ENCODE measurements around the gene CCDC107.
"Not testable (repeated sequence)": the region's sequence is repeated elsewhere in the genome, so short reads cannot be mapped to it uniquely, and the experiment has no call there.

The CCDC107 gene

DNA sequence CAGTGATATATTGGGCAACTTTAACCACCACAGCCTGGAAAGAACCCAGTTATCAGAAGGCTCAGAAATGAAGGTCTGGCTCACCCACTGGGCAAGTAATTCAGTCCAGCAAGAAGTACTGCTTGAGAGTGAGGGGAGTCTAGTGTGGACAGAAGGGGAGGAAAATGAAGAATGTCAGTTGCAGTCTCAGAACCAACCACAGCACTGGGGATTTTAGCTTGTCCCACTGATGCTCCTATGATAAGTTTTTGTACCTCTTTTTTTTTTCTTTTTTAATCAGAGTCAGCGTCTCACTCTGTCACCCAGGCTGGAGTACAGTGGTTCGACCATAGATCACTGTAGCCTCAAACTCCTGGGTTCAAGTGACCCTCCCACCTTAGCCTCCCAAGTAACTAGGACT is 30.5 kb upstream of the CCDC107 start:
- no peak overlapping the region for H3K27ac Mint-ChIP-seq
- no peaks in the 10 kb centered on the region for H3K27me3 Mint-ChIP-seq
- intact Hi-C loops (cut with micrococcal nuclease), result no loop called here
- H3K4me1 Mint-ChIP-seq (ENCODE audit: low read depth), result peaks cover 21% of the 10 kb centered on the region
- H3K4me3 Mint-ChIP-seq, result no peak overlapping the region
- H3K36me3 Mint-ChIP-seq (ENCODE audit: low read depth), result no peaks in the 10 kb centered on the region
- H3K9me3 Mint-ChIP-seq, result no peaks in the 10 kb centered on the region

GRCh38 chr9:35628389-35628991 is 29.6 kb upstream of the CCDC107 start:
- Mint-ChIP-seq H3K36me3 (ENCODE audit: low read depth) (no peaks in the 10 kb centered on the region), H3K4me3 (no peak overlapping the region), H3K9me3 (no peaks in the 10 kb centered on the region), H3K4me1 (ENCODE audit: low read depth) (peaks cover 23% of the 10 kb centered on the region), H3K27ac (no peak overlapping the region), H3K27me3 (no peaks in the 10 kb centered on the region)
- intact Hi-C loops (cut with micrococcal nuclease), result no loop called here

DNA sequence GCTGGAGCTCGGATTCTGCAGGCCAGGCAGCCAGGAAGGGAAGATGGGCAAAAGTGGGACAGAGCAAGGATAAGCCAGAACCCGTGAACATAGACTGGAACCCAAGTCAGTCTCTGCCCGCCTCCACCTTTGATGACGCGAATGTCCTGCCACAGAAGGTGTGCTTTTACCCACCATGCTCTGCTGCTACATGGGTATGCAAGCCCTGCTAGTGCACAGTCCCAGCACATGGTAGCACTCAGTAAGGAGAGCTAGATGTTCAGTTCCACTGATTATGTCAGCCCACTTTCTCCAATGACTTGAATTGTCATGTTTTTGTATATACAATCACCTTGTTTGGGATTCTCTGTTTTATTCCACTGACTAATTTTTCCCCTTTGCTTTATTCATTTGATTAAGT is 28.5 kb upstream of the CCDC107 start:
- Mint-ChIP-seq H3K4me1 (ENCODE audit: low read depth) (peaks cover 35% of the 10 kb centered on the region), H3K4me3 (no peak overlapping the region), H3K36me3 (ENCODE audit: low read depth) (no peaks in the 10 kb centered on the region), H3K27ac (no peak overlapping the region), H3K27me3 (no peaks in the 10 kb centered on the region), H3K9me3 (no peaks in the 10 kb centered on the region)
- intact Hi-C loops (cut with micrococcal nuclease), result no loop called here

- Mint-ChIP-seq H3K36me3 (ENCODE audit: low read depth) (peaks cover 7% of the 10 kb centered on the region), H3K9me3 (peaks cover 7% of the 10 kb centered on the region), H3K4me3 (no peak overlapping the region), H3K27ac (peak overlapping the region; percentile 86), H3K4me1 (ENCODE audit: low read depth) (peaks cover 71% of the 10 kb centered on the region), H3K27me3 (no peaks in the 10 kb centered on the region)
- intact Hi-C loops (cut with micrococcal nuclease), result no loop called here
Measured at GRCh38 chr9:35635730-35636129, 22.4 kb upstream of the CCDC107 start.

DNA sequence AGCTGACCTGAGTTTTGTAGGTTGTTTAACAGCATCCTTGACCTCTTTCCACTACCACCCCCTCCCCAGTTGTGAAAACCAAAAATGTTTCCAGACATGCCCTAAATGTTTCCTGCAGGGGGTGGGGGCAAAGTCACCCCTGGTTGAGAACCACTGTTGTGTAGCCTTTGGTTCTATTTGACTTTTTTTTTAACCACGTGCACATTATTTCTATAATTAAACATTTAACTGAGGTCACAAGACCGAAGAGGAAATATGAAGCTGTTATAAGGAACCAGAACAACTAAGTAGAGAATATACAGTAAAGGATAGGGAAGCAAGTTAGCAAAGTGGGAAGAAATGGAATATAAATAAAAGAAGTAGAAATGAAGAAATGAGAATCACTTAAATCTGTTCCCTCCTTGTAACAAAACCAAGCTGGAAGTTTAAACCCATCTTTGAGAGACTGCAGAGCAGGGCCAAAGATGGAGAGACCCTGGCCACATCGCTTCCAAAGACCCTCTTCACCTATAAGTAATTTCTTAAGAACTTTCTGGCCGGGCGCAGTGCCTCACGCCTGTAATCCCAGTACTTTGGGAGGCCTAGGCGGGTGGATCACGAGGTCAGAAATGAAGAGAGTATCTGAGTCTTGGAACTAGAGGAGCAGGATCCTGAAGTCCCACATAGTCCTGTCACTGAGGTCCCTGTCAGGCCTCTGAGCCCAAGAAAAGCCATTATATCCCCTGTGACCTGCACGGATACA is 21.8 kb upstream of the CCDC107 start:
- Mint-ChIP-seq H3K4me3 (no peak overlapping the region), H3K36me3 (ENCODE audit: low read depth) (peaks cover 8% of the 10 kb centered on the region), H3K9me3 (peaks cover 7% of the 10 kb centered on the region), H3K4me1 (ENCODE audit: low read depth) (peaks cover 77% of the 10 kb centered on the region), H3K27ac (peak overlapping the region; percentile 86), H3K27me3 (no peaks in the 10 kb centered on the region)
- intact Hi-C loops (cut with micrococcal nuclease), result no loop called here

DNA sequence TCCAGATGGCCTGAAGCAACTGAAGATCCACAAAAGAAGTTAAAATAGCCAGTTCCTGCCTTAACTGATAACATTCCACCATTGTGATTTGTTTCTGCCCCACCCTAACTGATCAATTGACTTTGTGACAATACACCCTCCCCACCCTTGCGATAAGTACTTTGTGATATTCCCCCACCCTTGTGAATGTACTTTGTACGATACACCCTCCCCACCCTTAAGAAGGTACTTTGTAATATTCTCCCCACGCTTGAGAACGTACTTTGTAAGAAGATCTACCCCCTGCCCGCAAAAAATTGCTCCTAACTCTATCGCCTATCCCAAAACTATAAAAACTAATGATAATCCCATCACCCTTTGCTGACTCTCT is 21.2 kb upstream of the CCDC107 start:
- peak overlapping the region; percentile 86 for H3K27ac Mint-ChIP-seq
- H3K27me3 Mint-ChIP-seq; intact Hi-C loops (cut with micrococcal nuclease); H3K9me3 Mint-ChIP-seq; H3K36me3 Mint-ChIP-seq (ENCODE audit: low read depth); H3K4me3 Mint-ChIP-seq: not testable (repeated sequence)
- H3K4me1 Mint-ChIP-seq (ENCODE audit: low read depth), result peaks cover 82% of the 10 kb centered on the region

GRCh38 chr9:35637427-35637955 is 20.6 kb upstream of the CCDC107 start:
- peak overlapping the region; percentile 86 for H3K27ac Mint-ChIP-seq
- H3K27me3 Mint-ChIP-seq; intact Hi-C loops (cut with micrococcal nuclease); H3K4me3 Mint-ChIP-seq; H3K9me3 Mint-ChIP-seq; H3K36me3 Mint-ChIP-seq (ENCODE audit: low read depth): not testable (repeated sequence)
- H3K4me1 Mint-ChIP-seq (ENCODE audit: low read depth), result peaks cover 83% of the 10 kb centered on the region

GRCh38 chr9:35638751-35639150 is 19.3 kb upstream of the CCDC107 start:
- peaks cover 13% of the 10 kb centered on the region for H3K36me3 Mint-ChIP-seq (ENCODE audit: low read depth)
- H3K27ac Mint-ChIP-seq; intact Hi-C loops (cut with micrococcal nuclease); H3K27me3 Mint-ChIP-seq; H3K4me3 Mint-ChIP-seq; H3K9me3 Mint-ChIP-seq: not testable (repeated sequence)
- peaks cover 86% of the 10 kb centered on the region for H3K4me1 Mint-ChIP-seq (ENCODE audit: low read depth)

GRCh38 chr9:35639225-35639624 is 18.9 kb upstream of the CCDC107 start:
- H3K27me3 Mint-ChIP-seq; H3K9me3 Mint-ChIP-seq; H3K27ac Mint-ChIP-seq; intact Hi-C loops (cut with micrococcal nuclease): not testable (repeated sequence)
- Mint-ChIP-seq H3K4me1 (ENCODE audit: low read depth) (peaks cover 81% of the 10 kb centered on the region), H3K4me3 (peak overlapping the region; percentile 23), H3K36me3 (ENCODE audit: low read depth) (peaks cover 13% of the 10 kb centered on the region)

DNA sequence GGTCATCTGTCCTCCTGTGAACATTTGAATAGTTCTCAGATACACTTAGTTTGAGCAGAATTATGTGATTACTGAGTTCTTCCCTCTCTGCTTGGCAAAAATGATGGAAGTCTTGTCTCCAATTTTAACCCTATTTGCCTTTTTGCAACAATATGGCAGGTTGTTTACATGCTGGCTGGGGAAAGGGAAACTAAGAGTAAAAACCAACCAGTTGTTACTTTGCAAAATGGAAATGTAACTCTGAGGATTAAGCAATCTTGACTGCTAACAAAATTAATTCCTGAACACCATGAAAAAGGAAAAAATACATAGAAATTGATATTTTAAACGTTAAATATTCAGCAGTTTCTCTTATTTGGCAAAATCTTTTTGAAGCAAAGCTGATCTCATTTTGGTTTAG is 18.5 kb upstream of the CCDC107 start:
- Mint-ChIP-seq H3K4me3 (no peak overlapping the region), H3K4me1 (ENCODE audit: low read depth) (peaks cover 81% of the 10 kb centered on the region), H3K27me3 (no peaks in the 10 kb centered on the region), H3K27ac (no peak overlapping the region), H3K36me3 (ENCODE audit: low read depth) (peaks cover 13% of the 10 kb centered on the region), H3K9me3 (peaks cover 7% of the 10 kb centered on the region)
- intact Hi-C loops (cut with micrococcal nuclease), result loop anchor here (10.0 kb wide), 1 partner anchor 175 kb away; the partner anchor contains the start of genes HINT2 and SPAG8

GRCh38 chr9:35640431-35640830 is 17.7 kb upstream of the CCDC107 start:
- intact Hi-C loops (cut with micrococcal nuclease), result loop anchor here (10.0 kb wide), 1 partner anchor 174 kb away; the partner anchor contains the start of genes HINT2 and SPAG8
- H3K27me3 Mint-ChIP-seq, H3K9me3 Mint-ChIP-seq, H3K4me3 Mint-ChIP-seq: not testable (repeated sequence)
- Mint-ChIP-seq H3K27ac (peak overlapping the region; percentile 80), H3K4me1 (ENCODE audit: low read depth) (peaks cover 77% of the 10 kb centered on the region), H3K36me3 (ENCODE audit: low read depth) (peaks cover 13% of the 10 kb centered on the region)

- Mint-ChIP-seq H3K36me3 (ENCODE audit: low read depth) (peaks cover 20% of the 10 kb centered on the region), H3K4me1 (ENCODE audit: low read depth) (peaks cover 72% of the 10 kb centered on the region), H3K27ac (peak overlapping the region; percentile 80)
- H3K27me3 Mint-ChIP-seq, H3K4me3 Mint-ChIP-seq, H3K9me3 Mint-ChIP-seq: not testable (repeated sequence)
- intact Hi-C loops (cut with micrococcal nuclease), result loop anchor here (10.0 kb wide), 1 partner anchor 173 kb away; the partner anchor contains the start of genes HINT2 and SPAG8
Measured at GRCh38 chr9:35641478-35641877, 16.6 kb upstream of the CCDC107 start.

DNA sequence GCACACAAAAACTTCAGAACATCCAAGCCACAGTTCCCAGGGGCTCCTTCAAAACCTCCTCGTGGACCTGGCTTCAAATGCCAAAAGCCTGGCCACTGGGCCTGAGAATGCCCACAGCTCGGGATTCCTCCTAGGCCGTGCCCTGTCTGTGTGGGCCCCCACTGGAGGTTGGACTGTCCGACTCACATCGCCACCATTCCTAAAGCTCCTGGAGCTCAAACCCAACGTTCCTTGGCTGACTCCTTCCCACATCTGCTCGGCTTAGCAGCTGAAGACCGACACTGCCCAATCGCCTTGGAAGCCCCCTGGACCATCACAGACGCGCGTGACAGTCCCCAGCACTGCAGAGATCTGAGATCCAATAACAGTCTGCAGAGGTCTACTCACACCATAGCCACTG is 15.0 kb upstream of the CCDC107 start:
- H3K4me1 Mint-ChIP-seq (ENCODE audit: low read depth), result peaks cover 67% of the 10 kb centered on the region
- H3K27me3 Mint-ChIP-seq, result no peaks in the 10 kb centered on the region
- peaks cover 21% of the 10 kb centered on the region for H3K36me3 Mint-ChIP-seq (ENCODE audit: low read depth)
- H3K27ac Mint-ChIP-seq, result no peak overlapping the region
- no peak overlapping the region for H3K4me3 Mint-ChIP-seq
- peaks cover 7% of the 10 kb centered on the region for H3K9me3 Mint-ChIP-seq
- intact Hi-C loops (cut with micrococcal nuclease), result loop anchor here (10.0 kb wide), 1 partner anchor 172 kb away; the partner anchor contains the start of genes HINT2 and SPAG8

DNA sequence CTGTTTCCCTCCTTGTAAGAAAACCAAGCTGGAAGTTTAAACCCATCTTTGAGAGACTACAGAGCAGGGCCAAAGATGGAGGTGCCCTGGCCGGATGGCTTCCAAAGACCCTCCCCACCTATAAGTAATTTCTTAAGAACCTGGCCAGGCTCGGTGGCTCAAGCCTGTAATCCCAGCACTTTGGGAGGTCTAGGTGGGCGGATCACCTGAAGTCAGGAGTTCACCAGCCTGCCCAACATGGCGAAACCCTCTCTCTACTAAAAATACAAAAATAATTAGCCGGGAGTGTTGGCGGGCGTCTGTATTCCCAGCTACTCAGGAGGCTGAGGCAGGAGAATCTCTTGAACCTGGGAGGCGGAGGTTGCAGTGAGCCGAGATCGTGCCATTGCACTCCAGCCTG is 12.4 kb upstream of the CCDC107 start:
- H3K4me1 Mint-ChIP-seq (ENCODE audit: low read depth), result peaks cover 71% of the 10 kb centered on the region
- H3K27me3 Mint-ChIP-seq, H3K9me3 Mint-ChIP-seq: not testable (repeated sequence)
- H3K36me3 Mint-ChIP-seq (ENCODE audit: low read depth), result peaks cover 15% of the 10 kb centered on the region
- intact Hi-C loops (cut with micrococcal nuclease), result loop anchor here (1.0 to 10.0 kb wide), 4 partner anchors 41 to 169 kb away; partner anchors contain the start of genes CREB3, HINT2, SPAG8 and TLN1
- peak overlapping the region; percentile 92 for H3K27ac Mint-ChIP-seq
- H3K4me3 Mint-ChIP-seq, result peak overlapping the region; percentile 81

Data from dendritic cell treated with granulocyte-macrophage colony-stimulating factor and Interleukin-4, amounts not matched to agents 40 ng/mL and 50 ng/mL, for 4 days (primary cell).